ENCODE measurements around the gene CES2.

CES2 gene

DNA sequence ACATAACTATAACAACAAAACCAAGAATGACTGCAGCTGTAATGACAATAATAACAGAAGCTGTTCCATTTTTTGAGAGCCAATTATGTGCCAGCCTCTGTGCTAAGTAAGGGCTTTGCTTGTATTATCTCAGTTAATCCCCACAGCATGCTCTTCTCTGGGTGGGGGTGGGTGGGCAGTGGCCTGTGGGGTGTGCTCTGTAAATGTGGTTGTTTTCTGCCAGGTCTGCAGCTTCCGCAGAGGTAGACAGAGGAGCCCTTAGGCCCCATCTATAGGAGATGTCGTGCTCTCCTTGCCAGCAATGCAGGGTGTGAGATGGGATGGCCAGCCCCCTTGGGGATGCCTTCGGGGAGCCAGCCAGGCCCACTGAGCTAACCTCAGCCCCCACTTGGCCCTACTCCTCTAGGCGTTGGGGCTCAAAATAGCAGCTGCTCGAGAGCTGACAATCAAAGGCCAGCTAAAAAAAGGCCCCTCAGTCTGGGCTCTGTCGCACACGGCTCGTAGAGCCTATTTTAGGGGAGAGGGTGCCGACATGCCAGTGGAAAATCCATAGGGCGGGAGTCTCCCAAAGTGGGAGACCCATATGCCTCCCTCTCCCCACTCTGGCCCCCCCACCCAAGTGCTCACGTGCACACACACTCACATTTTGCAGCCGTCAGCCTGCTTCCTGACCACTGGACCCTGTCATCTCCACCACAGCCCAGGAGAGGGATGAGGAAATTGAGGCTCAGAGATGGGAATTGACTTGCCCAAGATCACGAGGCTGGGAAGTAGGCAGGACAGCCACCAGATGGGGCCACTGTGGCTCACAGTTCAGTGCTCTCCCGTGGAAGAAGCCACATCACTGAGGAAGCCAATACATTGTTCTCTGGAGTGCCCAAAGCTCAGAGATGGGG, 32.4 kb upstream of the CES2 start:
- DNase-seq (ENCODE audit: low read depth in 3 of 3), result no peak

DNA sequence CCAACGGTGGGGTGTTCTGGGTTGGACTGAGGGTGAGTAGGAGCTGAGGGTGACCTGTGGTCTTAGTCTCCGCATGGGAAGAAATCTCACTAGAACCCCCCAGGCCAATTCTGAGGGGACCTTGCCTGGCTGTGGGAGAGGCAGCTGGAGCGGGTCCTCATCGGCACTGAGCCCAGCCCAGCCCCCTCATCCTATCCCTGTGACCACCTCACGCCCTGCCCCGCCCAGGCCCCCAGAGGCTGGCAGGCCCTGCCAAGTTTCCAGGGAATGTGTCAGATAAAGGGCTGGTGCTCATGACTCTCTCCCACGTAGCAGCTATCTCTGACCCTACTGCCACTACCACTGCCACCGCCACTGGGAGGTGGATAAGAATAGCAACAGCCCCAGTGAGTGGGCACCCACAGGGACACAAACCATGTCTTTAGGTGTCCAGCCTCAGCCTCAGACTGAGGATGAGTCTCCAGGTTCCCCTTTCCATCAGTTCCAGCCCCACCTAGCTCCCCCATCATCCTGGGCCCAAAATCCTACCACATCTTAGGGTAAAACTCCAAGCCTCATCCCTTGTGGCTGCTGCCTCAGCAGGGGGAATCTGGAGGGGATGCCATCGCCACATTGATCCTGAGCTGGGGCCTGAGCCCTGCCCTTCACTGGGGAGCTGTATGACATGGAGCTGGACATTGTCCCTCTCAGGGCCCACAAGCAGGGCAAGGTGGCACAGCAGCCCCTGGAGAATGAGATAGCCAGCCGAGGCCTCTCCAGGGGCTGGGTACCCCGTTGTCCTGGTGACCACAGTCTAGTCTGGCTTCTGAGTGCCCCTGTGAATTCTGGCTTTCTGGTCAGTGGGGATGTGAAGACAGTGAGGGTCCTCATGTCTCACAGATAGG, 31.5 kb upstream of the CES2 start:
- DNase-seq (ENCODE audit: low read depth in 3 of 3), result no peak

DNA sequence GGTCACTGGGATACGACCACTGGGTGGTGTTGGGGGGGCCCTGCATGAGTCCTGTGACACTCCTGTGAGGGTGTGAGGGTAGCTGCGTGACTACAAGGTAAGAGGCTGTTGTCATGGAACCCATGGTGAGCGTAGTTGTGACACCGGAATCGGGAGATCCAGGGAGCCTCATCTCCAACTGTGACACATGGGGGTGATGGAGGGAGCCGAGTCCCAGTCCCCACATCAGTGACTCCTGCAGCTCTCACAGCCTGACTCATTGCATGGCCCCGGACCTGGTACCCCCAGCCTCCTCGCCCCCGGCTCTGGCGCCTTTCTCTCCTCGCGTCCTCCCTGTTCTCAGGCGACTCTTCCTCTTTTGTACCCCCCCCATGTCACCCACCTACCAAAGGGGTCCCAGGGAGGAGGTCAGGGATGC, 30.9 kb upstream of the CES2 start:
- no peak for DNase-seq (ENCODE audit: low read depth in 3 of 3)

- DNase-seq (ENCODE audit: low read depth in 3 of 3), result no peak
These were observed 30.3 kb upstream of the CES2 start for GRCh38 chr16:66904846-66905632.

GRCh38 chr16:66905633-66906539, 29.4 kb upstream of the CES2 start:
- no peak for DNase-seq (ENCODE audit: low read depth in 3 of 3)

DNA sequence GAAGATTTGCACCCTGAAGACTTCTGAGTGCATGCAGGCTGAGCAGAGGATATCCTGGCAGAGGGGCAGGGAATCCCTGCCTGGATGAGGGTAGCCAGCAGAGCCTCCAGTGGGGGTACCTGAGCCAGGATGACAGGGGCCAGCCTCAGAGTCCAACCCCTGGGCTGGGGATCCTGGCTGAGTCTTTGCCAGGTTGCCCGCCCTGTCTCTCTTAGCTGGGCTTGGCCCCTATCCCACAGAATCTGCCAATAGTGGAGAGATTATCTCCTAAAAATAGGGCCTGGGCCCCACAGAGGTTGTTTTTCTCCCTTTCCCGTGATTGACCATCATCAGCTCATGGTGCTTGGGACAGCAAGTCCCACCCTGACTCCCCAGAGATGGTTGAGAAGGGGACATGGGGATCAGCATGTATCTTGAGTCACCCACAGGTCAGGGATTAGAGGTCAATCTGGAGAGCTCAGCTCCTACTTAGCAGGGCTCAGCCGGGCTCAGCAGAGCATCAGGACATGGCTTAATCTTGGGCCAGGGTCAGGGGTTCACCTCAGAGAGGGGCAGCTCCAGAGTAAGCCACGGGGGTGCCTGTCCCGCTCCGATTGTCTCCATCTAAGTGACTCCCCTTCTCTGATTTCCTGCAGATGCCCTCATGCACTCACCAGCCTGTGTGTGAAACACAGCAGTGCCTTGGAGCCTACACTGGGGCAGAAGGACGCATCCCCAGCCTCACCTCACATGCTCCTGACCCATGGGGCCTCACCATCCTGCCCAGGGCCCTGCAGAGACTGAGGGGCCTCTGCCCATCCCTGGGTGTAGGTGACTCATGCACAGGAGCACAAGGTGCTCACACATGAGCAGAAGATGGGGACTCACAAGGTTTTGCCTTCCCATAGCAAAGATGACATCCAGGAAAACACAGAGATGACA, 28.1 kb upstream of the CES2 start:
- no peak for DNase-seq (ENCODE audit: low read depth in 3 of 3)

GRCh38 chr16:66908116-66908515, 27.2 kb upstream of the CES2 start:
- no peak for DNase-seq (ENCODE audit: low read depth in 3 of 3)

DNA sequence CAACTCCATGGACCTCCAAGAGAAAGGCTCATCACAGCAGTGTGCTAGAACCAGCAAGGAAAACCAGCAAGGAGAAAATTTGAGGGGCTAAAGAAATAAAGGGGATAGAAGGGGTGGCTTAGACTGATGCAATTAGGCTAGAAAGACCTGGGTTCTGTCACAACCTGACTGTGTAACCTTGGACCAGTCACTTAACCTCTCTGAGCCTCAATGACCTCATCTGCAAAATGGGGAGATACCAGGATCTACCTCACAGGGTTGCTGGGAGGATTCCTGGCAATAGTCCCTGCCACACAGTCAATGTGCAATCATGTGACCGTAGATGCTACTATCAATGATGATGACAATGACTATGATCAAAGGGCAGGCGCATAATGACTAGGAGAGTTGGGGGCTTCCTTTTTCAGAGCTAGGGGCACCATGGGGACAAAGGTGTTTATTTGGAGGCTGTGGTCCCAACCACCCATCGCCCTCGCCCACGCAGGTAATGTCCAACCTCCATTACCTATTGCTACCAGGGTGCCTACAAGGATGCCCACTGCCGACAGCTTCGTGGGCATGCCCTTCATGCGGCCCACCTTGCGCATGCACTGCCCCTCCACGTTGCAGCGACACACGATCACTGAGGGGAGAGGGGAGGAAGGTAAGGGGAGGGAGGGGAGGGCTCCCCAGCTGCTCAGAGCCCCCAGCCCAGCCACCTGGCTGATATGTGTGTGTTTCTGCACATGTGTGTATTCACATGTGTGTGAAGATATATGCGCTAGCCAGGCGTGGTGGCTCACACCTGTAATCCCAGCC, 26.4 kb upstream of the CES2 start:
- no peak for DNase-seq (ENCODE audit: low read depth in 3 of 3)

DNA sequence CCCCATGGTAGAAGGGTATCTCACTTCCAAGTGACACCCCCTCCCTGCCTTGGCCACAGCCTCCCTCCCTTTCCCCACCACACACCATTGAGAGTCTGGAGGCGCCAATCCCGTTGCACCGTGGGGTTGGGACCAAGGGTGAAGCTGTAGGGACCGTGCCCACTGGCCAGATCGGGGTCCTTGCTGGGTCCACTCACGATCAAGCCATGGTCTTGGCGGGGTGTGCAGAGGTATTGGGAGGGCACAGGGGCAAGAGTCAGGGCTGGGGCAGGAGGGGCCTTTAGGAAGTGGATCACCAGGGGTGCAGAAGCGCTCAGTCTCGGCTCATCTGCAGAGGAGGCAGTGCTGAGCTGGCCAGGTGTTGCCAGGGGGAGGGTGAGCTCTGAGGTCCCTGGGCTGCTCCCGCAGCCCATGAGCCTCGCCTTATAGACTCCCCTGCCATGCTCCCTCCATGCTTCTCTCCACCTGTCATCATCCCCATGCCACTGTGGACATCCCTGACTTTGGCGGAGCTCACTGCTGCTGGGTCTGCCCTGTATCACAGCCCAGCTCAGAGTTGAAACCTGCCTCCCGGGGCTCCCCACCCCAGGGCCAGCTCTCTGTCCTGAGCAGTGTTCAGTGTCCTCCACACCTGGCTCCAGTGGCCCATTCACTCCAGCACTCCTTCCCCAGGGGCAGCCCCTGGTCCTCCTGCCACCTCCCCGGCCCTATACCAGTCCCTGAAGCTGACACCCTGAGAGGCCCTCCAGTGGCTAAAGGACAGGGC, 25.0 kb upstream of the CES2 start:
- DNase-seq (ENCODE audit: low read depth in 3 of 3), result no peak

- no peak for DNase-seq (ENCODE audit: low read depth in 3 of 3)
These were observed 24.2 kb upstream of the CES2 start for GRCh38 chr16:66911112-66911511.

DNA sequence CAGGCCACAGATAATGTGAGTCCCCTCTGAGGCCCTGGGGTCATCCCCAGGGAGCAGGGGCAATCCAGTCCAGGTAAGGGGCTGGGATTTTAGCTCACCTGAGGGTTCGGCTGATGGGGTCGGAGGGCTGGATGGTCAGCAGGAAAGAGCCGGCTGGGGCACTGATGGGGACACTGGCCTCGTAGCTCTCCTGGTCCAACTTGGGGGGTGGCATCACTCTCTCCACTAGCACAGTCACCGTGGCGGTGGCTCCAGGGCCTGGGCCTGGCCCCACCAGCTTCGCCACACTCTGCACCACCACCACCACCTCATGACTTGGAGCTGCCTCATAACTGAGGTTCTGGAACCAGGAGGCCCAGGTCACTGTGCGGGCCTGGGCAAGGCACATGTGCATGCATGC, 23.5 kb upstream of the CES2 start:
- DNase-seq (ENCODE audit: low read depth in 3 of 3), result no peak

DNA sequence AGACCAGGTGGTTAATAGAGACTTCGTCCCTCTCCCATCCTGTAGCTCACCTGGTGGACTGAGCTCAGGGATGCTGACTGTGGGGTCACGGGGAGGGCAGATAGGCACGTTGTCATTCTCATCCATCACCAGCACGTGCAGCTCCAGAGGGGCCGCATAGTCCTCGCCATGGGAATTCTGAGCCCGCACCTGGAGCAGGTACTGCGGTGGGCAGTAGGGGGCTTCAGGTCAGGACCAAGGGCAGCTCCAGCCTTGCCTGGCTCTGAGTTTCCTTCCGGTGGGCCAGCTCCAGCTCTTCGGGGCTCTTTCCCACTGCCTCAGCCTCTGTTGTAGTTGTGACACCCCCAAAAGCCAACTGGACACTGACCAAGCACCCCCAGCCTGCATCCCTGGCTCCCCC, 22.2 kb upstream of the CES2 start:
- DNase-seq (ENCODE audit: low read depth in 3 of 3), result no peak

DNA sequence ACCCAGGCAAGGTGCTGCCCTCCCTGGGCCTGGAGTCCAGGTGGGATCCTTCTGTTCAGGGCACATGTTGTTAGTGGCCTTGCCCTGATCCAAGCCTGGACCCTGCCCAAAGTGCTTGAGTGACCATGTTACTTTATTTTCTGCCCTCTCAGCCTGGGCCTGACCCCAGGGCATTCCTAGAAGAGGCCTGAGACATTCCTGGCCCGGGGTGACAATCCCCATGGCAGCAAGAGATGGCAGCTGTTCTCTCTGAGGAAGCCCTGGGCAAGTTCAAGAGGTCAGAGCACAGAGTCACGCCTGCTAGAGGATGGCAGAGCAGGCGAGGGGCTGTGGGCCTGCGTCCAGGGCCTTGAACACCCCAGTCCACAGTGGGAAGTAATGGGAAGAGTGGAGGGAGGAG, 21.6 kb upstream of the CES2 start:
- no peak for DNase-seq (ENCODE audit: low read depth in 3 of 3)

DNA sequence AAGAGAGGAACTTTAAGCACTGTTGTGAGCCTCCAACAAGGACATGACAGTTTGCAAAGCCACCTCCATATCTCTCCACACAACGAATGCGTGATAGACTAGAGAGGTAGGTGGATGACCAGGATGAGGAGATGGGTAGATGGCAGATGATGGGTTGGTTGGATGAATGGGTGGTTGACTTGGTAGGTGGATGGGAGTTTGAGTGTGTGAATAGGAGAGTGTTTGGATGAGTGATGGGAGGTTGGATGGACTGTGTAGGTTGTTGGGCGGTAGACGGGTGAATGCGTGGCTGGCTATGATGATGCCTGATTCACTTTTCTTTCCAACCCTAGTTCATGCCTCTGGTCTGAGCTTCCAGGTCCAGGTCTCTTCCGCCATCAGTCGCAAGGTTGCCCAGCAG, 20.8 kb upstream of the CES2 start:
- DNase-seq (ENCODE audit: low read depth in 3 of 3), result no peak

DNA sequence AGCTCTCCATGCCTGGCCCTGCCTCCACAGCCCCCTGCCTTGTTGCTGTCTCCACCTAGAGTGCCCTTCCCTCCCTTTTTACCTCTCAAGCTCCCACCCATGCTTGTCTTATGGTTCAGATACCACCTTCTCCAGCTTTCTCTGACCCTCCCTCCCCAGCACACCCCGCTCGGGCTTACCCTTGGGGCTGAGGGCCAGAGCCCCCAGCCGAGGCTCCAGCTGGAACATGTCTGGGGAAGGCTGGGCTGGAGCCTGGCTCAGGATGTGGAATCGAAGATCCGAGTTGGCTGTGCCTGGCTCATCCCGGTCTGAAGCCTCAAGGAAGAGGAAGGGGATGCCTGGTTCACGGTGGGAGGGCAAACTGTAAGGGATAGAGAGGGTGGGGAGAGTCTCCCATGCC, 20.3 kb upstream of the CES2 start:
- DNase-seq (ENCODE audit: low read depth in 3 of 3), result no peak

DNA sequence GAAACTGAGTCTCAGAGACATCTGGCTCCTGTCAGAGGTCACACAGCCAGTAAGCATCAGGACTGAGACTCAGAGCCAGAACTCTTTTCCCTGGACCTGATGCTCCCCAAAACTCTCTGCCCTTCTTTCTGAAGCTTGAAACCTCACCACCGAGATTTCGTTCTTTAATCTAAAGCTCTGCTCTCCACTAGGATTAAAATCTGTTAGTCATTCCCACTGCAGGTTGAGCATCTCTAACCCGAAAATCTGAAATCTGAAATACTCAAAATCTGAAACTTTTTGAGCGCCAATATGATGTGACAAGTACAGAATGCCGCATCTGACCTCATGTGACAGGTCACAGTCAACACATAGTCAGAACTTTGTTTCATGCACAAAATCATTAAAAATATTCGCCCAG, 18.8 kb upstream of the CES2 start:
- DNase-seq (ENCODE audit: low read depth in 3 of 3), result no peak

DNA sequence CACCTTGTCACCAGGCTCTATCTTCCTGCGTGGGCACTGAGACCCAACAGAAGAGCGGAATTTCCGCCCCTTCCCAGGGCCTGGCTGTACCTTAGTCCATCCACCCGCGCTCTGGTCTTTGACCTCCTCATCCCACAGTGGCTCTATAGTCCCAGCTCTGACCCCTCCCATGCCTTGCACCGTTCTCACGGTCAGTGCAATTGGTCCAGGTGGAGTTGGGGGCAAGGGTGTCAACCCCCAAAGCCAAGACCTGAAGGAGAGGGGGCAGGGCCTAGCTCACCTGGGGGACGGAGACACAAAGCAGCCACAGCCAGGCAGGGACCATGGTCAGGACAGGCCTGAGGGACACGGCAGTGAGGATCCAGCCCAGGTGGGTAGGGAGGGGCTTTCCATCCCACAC, 17.6 kb upstream of the CES2 start:
- DNase-seq (ENCODE audit: low read depth in 3 of 3), result no peak

- no peak for DNase-seq (ENCODE audit: low read depth in 3 of 3)
These were observed 17.0 kb upstream of the CES2 start for GRCh38 chr16:66918355-66918754.
